GM18517 (cell line): ENCODE results near the gene PPIL1.

Experiments
- ATAC-seq: cut with Tn5 transposase; IDR thresholded peaks from one replicate; pipeline ENCODE4 v1.9.1; 2021; ENCODE audit warnings: mild to moderate bottlenecking, moderate library complexity; ENCODE audit not compliant: unreplicated experiment

The PPIL1 gene

DNA sequence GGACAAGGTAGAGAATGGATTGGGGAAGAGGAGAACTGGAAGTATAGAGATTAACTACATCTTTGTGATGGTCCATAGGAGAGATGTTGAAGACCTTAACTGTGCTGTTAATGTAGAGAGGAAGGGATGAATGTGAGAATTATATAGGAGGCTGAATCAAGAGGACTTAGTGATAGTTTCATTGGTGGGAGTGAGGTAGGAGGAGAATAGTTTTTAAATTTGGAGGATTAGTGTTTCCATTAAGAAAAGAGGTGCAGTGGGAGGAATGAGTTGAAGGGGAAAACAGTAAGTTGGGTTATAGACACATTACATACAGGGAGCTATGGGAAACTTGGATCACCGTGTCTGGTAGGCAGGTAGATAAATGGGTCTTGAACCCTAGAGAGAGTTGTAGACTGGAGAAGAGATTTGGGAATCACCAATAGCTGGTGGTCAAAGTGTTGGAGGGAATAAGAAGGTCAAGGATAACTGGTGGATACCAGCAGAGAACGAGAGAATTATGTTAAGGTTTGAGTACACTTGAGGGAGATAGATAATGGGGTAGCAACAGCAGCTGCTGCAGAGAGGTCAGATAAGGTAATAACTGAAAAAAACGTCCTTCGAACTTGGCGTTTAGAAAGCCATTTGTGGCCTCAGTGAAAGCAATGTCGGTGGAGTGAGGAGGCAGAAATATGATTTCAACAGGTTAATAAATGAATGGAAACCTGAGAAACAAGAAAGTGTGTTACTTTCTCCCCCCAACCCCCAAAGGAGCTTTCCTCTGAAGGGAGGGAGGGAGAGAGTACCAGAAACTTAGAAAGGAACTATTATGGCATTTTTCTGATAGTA is 14.3 kb upstream of the PPIL1 start:
- no peak for ATAC-seq

DNA sequence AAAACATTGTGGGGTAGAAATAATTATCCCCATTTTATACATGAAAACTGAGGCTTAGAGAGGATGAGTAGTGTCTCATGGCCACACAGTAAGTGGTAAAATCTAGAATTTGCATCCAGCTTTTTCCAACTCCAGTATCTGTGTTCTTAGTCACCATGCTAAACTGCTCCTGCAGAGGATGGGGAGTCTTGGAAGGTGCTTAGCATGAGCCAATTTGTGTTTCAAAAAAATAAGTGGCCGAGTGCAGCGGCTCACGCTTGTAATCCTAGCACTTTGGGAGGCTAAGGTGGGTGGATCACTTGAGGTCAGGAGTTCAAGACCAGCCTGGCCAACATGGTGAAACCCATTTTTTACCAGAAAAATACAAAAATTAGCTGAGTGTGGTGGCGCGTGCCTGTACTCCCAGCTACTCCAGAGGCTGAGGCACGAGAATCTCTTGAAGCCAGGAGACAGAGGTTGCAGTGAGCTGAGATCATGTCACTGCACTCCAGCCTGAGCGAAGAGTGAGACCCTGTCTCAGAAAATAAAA is 13.6 kb upstream of the PPIL1 start:
- ATAC-seq, result no peak

DNA sequence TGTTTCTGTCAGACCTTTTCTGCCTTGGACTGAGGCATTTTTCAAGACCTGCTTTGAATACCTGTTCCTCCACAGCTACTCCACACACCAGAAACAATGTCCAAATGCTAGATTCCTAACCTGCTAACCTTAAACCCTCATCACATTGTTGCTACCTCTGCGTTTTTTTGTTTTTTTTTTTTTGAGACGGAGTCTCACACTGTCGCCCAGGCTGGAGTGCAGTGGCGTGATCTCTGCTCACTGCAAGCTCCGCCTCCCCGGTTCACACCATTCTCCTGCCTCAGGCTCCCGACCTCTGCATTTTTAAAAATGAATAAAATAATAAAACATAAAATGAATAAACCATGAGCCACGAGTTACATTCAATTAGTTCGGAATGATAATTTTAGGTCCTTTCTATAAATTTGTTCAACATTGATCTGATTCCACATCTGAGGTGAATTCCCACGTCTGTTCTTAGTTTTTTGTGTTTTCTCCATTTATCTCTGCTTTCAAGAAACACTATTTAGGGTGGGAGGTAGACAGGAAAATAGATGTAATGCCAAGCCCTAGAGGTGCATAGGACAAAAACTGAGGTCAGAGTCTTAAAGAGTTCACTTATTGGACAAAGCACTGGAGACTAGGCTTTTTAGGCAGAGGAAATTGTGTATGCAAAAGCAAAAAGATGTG is 12.5 kb upstream of the PPIL1 start:
- ATAC-seq, result no peak

DNA sequence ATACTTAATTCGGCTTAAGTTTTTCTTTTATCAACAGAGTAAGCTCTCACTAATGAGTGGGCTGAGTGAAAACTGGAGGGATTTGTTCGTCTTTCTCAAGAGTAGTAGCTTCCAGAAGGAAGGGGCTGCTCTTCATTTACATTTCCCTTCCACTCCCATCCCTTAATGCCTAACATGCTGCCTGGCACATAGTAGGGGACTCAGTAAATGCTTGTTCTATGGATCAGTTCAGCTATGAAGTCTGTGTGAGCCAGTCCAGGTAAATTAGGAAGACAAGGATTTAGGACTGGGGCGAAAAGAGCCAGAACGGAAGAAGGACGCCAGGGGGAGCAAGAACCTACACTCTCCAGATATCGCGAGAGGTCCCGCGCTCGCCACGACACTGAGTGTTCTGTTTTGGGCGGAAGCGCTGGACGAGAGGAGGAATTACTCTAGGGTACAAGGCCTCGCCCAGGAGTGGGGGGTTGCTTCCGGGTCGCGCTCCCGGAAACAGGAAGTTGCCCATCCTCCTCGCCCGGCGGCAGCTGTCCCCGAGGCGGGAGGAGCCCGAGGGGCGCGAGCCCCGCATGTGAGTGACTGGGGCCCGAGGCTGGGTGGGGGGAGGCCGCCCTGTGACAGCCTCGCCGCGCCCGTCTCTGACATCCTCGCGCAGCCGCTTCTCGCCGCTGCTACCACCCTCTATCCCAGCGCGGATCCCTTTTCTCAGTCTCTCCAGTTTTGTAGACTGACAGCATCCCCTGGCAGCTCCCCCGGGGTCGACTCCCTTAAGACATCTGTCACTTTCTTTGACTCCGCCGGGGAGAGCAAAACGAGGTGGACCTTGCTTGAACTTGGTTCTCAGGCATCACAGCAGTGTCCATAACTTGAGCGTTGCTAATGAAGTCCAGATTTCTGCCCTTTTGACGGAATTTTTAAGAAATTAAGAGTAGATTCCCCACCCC is 11.1 kb upstream of the PPIL1 start, which contains the start of gene C6orf89:
C6orf89 (plus strand) TSS at position 492 of the 941 bp plus-strand sequence. CDS start 13,493 bp downstream, outside the sequence.
- ATAC-seq, result peak; percentile 96

DNA sequence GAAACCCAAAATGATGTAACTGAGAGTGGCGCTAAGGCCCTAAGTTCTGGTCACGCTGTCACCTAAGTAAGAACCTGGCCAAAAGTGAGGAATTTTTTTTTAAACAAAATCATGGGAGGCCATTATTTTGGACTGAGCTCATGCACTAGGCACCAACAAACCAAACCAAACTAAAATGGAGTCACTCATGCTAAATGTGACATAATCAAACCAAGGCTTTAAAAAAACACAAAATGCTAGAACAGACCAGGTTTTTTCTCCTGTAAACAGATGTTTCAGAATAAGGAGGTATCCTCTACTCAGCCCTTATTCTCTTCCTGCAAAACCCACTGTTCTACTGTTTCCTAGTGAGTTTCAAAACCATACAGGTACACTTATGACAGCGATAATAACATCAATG is 10.0 kb upstream of the PPIL1 start:
- no peak for ATAC-seq

DNA sequence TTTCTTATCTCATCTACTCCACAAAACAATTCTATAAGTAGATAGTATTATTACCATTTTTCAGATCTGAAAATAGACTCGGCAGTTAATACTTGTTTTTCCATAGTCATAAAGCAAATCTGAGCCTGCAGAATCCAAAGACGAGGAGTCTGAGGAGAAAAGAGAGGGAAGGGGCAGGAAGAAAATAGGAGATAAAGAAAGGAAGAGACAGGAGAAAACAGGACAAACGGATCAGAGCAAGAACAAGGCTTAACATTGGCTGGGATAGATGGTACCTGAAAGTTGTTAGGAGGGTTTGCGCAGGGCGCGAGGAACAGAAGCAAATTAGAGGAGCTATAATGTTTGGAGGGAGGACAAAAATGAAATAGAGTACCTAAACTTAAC is 639 bp upstream of the PPIL1 start:
- peak; percentile 9 for ATAC-seq

DNA sequence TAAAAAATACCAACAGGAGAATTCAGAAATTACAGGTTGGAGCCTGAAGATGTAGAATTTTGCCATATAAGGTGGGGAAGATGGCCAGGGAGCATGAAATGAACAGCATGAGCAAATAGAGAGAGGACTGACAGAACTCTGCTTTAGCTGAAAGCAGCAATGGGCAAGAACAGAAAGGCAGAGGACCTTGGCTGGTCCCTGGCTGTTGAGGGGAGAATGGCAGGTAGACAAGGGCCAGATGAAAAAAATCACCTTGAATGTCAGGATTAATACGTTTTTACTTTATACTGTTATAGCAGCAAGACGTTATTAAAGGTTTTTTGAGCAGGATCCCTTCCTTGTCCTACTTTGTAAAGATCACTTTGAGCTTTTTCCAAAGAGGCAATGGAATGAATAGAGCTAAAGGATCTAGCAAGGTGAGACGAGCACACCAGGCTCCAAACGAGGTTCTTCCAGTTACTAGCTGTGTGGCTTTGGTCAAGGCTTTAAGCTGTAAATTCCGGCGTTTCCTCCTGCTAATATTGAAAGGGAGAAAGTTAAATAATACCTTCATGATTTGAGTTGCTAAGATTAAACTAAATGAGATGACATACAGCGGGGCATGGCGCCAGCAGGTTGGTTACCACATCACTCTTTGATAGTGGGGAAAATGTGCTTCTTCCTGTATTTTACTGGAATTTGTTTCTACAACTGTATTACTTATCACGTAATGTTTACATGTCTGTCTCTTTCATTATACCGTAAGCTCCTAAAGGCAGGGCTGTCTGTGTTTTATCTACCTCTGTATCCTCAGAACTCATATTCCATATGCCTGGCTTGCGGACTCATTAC is 776 bp downstream of the PPIL1 start:
- ATAC-seq, result no peak

DNA sequence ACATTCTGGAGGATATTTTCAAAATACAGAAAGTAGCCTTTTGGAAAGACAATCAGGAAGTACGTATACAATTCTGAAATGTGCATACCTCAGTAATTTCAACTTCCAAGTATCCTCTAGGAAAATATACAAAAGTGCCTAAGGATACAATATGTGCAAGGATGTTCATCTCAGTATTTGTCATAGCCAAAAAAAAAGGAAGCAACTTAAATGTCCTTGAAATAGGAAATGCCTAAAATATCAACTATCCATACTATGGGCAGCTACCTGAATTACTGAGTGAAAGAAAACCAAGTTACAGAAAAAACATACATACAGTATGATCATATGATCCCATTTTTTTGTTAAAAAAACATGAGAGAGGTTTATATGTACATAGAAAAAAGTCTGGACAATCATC is 1.5 kb downstream of the PPIL1 start:
- no peak for ATAC-seq

DNA sequence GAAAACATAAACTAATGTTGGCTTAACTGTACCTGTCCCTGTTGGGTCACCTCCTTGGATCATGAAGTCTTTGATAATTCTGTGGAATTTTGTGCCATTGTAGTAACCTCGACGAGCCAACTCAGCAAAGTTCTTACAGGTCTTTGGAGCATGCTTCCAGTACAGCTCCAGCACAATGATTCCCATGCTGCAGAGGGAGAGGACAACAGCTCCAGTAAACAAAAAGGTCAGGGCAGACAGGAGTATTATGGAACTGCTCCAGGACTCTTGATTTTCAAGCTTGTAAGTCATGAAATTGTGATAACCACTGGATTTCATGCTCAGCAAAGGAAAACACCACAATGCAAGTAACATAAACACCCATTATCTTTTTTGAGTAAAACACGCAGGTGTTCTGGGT is 2.9 kb downstream of the PPIL1 start:
- ATAC-seq, result no peak

DNA sequence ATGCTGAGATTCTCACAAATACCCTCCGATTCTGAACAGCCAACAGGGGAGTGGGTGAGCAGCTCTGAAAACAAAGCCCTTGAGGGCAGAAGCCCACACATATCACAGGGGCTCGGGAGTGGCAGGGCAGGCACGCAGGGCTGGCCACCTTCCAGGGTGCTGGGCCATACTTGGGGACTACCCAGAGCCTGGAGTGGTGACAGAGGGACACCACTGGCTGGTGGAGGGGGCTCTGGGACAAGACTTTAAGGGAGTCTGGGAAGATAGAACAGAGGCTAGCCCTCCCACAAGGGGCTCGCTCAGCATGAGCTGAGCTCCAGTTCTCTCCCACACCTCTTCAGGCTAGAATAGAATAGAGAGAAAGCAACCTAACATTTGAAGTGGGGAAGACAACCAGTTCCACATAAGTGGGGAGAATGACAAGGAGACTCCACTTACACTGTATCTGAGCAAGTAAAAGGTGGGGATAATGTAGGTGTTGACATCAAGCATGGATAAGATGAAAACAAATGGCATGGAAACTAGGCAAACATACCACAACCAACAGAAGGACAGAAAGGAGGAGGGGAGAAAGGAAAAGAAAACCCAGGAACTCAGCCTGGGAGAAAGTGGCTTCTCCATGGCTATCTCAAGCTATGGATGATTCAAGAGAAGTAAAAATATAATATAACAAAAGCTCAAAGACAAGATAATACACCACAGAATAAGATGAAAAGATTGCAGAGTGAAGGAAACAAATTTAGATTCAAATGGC is 7.0 kb downstream of the PPIL1 start:
- ATAC-seq, result no peak

DNA sequence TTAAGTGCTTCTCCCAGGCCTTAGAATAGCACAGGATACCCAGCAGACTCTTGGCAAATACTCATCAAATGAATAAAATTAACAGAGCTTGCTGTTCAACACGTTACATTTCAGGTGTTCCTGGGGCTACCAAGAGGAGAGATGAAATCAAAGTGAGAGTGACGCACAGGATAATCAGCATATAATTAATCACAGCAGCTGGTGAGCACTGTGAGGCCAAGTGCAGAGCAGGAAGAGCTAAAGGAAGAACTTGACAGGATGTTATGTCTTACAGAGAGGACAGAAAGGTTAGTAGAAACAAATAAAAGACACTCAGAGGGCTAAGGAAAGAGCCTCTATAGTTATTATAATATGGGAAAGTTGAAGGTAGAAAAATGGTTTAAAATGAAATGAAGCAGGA is 8.8 kb downstream of the PPIL1 start:
- no peak for ATAC-seq

DNA sequence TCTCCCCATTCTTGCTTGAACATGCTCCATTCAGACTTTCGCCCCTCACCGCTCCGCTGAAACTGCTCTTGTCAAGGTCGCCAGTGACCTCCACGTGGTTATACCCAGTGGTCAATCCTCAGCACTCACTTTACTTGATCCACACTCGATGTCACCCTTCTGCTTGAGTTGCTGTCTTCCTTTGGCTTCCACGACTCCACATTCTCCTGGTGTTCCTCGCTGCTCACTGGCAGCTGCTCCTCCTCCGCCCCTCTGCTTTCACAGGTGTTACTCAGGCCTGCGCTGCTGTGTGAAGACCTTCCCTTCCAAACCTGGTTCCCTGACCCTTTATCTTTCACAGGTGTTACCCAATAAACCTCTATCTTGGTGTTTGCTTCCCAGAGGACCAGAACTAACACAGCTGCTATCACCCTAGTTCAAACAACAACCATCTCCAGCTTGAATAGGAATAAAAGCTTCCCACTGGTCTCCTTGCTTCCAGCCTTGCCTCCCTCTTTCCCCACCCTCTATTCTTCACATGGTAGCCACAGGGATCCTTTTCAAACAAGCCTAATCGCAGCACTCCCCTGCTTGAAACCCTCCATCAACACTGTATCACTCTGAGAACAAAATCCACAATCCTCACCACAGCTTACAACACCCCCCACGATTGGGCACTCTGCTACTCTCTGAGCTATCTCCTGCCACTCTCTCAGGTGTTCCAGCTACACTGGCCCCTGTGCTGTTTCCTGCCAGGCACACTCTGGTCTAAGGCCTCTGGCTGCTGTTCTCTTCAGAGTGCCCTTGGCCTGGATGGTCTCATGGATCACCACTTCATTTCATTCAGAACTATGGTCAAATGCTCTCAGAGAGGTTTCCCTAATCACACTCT is 10.7 kb downstream of the PPIL1 start:
- no peak for ATAC-seq

DNA sequence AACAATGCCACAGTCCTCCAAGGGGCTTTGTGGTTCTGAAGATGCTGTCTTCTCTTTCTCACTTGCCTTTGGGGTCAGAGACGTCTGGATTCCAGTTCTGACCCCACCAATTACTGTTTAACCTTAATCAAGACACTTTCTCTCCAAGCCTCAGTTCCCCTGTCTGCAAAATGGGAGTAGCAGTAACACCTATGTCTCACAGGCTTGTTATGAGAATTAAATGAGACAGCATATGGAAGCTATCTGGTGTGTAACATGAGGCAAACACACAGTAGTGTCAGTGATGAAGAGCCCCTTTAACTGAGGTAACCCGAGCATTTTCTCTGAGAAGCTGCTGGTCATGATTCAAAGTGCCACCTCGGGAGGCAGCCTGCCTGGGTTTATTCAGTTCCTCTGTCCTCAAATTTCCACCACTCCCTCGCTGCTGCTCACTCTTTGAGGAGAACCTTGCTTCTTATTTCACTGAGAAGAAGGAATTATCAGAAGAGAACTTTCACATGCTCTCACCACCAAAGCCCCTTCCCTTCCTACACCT is 11.7 kb downstream of the PPIL1 start:
- no peak for ATAC-seq

DNA sequence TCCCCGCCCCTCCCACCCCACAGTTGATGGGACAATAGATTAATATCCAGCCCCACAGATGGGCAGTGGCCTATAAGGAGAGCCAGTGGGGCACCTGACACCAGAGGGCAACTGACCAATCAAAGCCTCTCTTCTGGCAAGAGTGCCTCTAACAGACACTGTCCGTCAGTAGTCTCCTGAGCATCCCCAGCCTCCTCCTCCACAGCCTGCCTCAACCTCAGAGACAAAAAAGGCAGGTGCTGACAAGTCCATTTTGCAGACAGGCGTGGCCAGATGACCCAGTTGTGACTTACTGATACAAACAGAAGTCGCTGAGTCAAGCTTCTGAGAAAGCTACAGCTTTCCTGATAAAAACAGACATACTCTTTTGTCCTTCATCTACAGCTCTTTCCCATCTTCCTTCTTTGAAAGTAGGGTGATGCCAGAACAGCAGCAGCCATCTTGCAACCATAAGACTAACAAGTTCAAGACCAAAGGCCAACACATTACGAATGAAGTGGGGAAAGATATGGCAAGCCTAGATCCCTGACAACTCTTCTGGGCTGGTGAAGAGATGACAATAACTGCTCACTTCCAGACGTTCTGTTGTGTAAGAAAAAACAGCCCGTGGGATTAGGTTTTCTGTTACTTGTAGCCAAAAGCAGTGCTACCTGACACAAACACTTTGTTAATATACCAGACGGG is 12.3 kb downstream of the PPIL1 start:
- no peak for ATAC-seq

DNA sequence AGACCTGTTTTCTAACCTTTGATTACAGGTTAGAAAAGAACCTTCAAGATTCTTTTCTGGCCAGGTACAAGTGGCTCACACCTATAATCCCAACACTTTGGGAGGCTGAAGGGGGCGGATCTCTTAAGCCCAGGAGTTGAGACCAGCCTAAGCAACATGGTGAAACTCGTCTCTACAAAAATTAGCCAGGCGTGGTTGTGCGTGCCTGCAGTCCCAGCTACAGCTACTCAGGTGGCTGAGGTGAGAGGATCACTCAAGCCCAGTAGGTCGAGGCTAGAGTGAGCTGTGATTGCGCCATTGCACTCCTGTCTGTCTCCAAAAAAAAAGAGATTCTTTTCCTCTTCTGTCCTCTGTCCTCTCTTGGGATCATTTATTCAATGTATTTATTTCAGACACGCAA is 14.5 kb downstream of the PPIL1 start:
- ATAC-seq, result no peak

DNA sequence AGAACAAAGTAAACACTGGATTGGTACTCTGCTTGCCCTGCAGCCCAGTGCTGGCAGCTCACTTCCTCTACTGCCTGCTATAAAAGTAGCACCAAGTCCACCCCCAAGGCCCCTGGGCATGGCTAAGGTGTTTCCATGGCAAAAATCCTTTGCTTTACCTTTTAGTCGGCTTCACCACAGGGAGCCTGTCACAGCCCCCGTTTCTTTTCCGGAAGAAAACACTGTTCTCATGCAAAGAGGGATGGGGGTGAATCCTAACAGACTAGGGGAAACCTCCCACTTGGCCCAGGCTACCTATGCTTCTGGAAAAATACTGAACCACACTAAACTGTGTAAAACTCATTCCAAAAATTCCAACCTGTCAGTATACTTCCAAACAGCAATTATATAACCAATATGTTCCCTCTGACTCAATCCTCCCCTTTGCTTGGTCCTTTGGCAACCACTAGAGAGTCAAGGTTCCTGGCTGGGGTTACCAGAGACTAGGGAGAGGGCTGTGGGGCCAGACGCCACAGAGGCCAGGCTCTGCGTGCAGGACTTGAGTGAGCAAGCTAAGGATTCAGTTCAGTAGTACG is 16.1 kb downstream of the PPIL1 start:
- ATAC-seq, result no peak

DNA sequence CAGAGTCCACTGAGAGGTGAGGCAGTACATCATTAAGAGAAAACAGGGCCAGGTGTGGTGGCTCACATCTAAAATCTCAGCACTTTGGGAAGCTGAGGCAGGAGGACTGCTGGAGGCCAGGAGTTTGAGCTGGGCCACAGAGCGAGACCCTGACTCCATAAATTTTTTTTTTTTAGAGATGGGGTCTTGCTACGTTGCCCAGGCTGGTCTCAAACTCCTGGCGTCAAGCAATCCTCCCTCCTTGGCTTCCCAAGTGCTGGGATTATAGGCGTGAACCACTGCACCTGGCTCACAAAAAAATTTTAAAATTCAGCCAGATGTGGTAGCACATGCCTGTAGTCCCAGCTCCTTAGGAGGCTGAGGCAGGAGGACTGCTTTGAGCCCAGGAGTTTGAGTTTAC is 17.3 kb downstream of the PPIL1 start:
- no peak for ATAC-seq
